GM18867 (cell line): ENCODE data around the gene LGALS9.
A peak's percentile ranks its signal among the peaks of the same experiment; 100 is the strongest.
"Not testable (repeated sequence)": the region's sequence is repeated elsewhere in the genome, so short reads cannot be mapped to it uniquely, and the experiment has no call there.

ENCODE experiments used
- ATAC-seq: cut with Tn5 transposase; IDR thresholded peaks from one replicate; pipeline ENCODE4 v1.9.1; 2021; ENCODE audit warnings: mild to moderate bottlenecking, moderate library complexity; ENCODE audit not compliant: unreplicated experiment

LGALS9 gene

DNA sequence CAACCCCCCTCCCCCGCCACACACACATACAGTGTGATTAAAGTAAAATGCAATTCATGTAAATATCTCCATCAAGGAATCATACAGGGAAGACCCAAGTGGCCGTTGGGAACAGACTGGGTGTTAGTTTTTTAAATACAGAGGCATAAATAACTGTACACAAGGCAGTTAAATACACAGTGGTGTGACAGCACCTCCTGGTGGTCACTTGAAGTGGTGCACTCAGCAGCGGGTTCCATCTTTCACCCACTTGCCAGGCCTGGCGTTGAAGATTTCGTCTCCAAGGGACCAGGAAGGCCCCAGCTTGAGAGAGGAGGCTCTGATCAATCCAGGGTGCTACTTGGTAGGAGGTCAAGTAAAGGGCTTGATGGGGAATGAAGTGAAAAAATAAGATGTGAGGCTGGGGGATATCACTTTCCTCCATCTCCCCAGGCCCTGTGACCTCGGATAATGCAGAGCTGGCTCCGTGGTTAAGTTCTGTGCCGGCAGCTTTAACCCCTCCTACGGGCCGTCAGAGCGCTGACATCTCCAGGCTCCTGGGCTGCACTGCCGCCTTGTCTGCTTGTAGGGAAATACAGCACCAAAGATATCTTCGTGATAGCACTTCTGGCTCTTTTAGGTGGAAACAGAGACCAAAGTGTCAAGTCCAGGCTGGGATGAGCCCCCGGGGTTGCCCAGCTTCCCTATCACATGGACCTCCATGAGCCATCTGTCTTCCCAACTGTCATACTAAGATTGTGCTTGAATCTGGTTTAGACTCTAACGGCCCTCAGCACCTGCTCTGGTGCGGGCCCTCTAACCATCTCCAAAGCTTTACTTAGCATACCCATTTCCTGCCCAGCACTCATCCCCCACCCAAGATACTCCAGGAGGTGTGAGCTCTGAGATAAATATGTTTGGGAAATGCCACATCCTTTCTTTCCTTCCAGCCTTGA, 20.7 kb downstream of the LGALS9 start:
- ATAC-seq, result no peak

DNA sequence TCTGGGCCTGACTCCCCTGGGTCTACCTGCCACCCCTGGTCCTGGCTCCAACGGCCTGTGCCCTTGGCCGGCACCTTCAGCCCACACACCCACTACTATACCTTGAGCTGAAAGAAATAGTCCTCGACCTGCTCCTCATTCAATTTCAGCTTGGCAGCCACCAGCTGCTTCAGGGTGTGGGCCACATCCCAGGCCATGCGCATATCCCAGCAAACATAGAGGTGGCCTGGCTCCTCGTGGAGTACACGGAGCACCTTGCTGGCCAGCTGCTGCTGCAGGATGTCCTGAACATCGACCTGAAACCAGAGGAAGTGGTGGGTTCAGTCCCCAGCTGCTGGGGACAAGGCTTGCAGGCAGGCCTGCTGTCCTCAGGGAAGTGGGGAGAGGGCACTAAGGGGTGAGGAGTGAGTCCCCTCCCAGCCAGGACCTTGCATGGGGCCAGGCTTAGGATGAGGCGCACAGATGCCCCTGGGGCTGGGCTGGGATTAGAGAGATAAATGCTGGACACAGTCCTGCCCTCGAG, 22.5 kb downstream of the LGALS9 start:
- ATAC-seq, result not testable (repeated sequence)

- no peak for ATAC-seq
Observed at GRCh38 chr17:27654136-27654535, 23.1 kb downstream of the LGALS9 start.

DNA sequence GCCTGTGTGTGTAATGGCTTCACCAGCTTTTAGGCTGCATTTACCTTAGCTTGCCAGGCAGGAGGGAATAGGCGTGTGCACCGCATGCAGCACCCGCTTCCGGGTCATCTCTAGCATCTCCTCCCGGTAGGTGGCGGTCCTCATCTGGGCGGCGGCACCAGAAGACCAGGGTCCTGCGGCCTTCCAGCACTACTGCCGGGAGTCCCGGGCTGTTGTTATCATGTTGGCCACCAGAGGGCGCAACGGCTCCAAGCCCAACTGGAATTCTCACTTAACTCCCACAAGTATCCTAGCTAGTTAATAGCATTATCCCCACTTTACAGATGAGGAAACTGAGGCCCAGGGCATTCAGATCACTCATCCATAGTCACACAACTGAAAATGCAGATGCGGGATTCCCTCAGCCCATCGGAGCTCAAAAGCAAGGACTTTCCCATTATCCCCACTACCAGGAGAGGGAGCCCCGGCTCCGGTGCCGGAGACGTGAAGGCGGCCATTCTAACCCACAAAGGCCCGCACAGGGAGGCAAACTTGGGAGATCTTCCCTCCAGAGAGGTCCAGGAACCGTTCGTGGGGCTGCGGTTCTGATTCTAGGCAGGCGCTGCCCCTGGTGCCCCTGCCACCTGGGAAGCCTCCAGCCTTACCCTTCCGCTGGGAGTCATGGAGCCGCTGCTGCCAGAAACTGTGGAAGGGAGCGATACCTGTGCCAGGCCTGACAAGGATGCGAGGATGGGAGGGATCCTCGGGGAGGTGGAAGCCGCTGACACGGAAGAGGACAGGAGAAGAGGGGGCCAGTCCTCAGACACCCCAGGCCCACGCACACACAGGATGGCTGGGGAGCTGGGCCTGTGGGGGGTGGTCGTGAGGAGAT, 23.9 kb downstream of the LGALS9 start:
- ATAC-seq, result peak; percentile 82

DNA sequence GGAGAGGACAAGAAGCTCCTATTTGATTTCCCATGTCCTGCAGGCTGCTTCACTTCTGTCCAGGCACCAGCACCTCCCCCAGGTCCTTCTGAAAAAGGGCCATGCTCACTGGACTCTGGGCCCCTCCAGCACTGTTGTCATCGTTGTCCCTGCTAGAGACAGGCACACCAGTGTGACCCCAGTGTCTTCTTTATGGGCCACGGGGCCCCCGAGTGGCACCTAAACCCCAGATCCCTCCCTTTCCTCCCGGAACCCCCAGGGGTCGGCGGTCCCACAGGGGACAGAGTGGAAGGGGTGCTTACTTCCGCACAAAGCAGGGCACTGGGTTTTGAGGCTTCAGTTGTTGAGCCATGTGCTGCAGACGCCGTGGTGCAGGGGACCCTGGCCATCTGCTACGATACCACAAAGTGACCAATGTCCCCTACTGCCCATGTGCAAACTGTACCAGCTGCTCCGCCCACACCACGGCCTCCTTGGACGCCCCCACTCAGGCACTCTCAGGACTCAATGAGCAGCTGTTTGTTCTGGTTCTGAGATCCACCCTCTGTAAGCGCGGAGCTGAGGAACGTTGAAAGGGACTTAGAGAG, 24.6 kb downstream of the LGALS9 start:
- ATAC-seq, result not testable (repeated sequence)

DNA sequence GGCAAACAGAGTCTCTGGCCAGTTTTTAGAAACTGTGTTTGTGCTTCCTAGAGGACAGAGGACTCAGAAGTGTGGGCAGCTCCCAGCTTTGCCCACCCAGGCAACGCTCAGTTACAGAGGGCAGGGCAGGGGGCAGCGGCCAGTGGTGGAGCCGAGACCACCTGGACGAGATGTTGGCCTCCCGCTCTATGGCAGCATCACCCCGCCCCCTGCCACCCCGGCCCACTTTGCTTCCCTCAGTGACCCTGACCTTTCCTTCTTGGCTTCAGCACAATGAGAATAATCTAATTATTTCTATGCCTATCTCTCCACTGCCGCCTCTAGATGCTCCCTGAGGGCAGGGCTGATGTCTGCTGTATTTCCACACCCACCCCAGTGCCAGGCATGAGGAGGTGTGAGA, 25.6 kb downstream of the LGALS9 start:
- ATAC-seq, result not testable (repeated sequence)

DNA sequence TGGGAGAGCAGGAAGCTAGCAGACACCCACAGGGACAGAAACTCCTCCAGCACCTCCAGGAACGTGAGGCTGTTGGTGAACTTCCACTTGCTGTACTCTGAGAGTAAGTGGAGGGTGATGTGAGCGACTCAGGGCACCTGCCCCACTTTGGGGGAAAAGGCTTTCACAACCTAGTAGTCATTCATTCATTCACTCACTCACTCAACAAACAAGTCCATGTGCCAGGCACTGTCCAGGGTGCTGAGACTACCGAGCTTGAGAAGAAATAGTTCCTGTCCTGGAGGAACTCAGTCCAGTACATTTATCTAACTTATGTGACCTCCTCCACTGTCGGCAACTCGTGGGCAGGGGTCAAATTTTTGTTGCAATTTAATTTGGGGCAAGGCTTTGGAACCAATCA, 26.6 kb downstream of the LGALS9 start:
- no peak for ATAC-seq

GRCh38 chr17:27659683-27660082, 28.7 kb downstream of the LGALS9 start:
- ATAC-seq, result no peak

DNA sequence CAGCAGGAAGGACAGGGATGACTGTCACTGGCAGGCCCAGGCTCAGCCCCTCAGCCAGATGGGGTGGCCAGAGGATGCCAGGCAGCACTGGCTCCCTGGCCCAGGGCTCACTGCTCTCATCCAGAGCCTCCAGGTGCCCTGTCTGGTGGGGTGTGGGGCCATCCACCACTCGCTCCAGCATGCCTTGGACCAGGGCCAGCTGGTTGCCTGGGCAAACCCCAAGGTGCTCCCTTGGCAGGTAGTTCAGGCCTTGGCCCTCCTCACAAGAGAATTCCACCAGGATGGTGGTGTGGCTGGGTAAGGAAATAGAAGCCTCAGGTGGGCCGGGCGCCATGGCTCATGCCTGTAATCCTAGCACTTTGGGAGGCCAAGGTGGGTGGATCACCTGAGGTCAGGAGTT, 29.4 kb downstream of the LGALS9 start:
- no peak for ATAC-seq

DNA sequence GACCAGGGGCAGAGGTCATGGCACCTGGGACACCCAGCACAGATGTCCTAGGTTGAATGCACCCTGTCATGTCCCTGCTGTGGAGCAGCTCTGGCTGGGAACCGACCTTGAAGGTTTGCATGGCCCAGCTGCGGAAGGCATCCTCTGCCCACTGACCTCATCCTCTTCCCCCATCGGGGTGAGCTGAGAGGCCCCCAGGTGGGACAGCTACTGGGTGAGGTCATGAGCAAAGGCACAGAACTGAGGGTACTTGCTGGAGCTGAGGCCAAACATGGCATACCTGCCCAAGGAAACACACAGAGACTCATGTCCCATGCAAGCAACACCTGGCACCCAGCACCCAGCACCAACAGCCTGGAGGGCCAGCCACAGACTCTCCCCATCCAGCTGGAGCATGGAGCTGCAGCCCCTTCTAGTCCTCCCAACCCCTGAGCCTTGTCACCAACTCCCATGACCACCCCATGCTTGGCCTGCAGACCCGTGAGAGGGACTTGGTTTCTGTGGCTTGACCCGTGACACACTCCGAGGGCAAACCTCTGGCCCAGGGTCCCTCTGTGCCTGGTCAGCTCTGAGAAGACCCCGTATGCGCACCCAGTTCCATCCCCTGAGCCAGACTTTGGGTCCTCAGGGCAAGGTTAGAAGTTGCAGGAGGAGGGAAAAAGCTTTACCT, 33.1 kb downstream of the LGALS9 start:
- ATAC-seq, result no peak

DNA sequence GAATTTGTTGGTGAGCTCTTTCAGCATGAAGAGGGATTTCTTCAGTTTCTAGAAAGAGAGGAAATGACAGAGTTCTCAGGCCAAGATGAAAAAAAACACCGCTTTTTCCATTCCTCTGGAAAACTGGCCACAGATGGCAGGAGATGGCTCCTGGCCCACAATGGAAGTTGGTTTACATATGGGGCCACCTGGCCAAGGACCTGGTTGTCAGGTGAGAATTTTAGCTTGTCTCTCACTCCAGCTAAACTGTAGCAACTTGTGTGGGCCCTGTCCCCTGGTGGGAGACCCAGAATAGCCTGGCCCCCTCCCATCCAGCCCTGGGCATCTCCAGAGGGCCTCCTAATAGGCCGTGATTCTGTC, 33.6 kb downstream of the LGALS9 start:
- ATAC-seq, result no peak

DNA sequence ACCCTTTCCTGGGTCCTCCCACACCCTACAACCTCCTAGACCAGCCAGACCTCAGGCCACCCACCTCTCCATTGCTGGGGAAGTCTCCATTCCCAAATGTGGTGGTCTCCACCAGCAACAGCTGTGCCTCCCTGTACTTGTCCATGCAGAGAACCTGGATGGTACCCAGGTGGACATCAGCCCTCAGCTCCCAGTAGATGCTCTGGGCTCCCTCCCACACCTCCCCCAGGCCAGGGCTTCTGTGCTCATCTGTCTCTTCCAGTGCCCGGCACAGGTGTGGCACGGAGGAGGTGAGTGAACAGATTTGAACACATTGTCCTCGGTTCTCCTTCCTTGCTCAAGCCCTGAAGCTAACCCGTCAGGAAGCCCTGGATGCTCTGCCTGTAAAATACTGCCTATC, 34.6 kb downstream of the LGALS9 start:
- no peak for ATAC-seq

- ATAC-seq, result not testable (repeated sequence)
Observed at GRCh38 chr17:27666270-27666669, 35.3 kb downstream of the LGALS9 start.

DNA sequence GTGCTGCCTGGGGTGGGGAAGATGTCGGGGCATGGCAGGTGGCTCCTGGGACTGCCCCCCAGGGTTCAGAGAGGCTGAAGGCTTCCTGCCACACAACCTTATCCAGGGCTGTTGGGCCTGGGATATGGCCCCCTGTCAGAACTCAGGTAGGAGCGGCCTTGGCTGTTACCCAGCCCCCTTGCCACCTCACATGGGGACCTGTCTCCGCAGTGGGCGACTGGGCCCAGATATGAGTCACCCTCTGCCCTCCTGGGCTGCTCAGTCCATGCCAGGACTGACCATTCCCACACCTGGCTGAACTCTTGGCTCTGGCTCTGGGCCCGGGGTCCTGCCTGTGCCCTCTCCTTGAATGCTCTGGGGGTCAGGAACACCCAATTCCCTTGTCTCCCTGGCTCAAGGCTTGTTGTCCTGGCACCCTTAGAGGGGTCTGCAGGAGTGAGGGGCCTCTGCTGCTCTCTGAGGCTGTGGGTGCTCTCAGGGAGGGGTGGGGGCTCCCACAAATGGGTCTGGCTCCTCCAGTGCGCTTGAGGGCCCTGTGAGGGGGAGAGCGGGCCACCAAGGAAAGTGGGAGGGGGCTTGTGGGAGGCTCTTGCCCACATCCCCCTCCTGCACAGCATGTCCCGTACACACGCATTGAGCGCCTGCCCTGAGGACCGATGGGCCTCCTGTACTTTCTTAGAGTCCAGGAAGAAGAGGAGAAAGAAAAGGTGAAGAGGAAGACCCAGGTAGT, 36.0 kb downstream of the LGALS9 start:
- ATAC-seq, result no peak

GRCh38 chr17:27667656-27668487, 36.9 kb downstream of the LGALS9 start:
- no peak for ATAC-seq

GRCh38 chr17:27668488-27668823, 37.5 kb downstream of the LGALS9 start:
- no peak for ATAC-seq

DNA sequence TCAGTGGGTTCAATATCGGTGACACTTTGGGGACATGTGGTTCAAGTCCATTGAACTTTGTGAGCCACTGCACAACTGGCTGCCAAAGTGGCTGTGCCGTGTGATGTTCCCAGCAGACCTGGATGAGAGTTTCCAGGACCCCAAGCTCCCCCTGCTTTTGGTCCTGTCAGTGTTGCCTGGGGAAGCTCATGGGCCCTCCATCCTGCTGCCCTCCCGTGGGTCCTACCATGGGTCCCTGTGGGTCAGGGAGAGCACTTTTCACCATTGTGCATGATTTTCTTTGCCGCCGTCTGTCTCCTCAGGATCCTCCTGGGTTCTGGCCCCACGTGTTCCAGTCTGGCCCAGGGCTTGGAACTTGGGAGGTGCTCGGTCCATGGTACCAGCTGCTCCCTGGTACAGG, 38.1 kb downstream of the LGALS9 start:
- ATAC-seq, result no peak

GRCh38 chr17:27669850-27670249, 38.9 kb downstream of the LGALS9 start:
- no peak for ATAC-seq
